ENCODE data around the gene HERC2.

DNA sequence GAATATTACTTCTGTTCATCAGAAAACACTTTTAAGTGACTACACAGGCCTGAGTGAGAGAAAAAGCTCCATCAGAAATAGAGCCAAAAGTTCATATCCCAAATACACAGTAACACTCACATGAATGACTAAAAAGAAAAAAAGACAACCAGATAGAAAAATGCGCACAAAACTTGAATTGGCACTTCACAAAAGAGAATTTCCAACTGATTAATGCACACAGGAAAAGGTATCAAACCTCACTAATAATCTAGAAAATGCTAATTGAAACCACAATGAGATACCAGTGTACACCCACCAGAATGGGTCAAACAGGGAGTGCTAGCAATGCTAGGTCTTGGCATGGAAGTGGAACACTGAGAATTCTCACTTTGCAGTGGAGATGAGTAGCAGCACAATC is 78.6 kb downstream of the HERC2 start:
- no peak for TF ChIP-seq CTCF (IDR thresholded peaks at IDR 0.05)
- no peak for TF ChIP-seq POLR2A (IDR thresholded peaks at IDR 0.05)

Measured in uterus (tissue), 2 donors.